Neuronal stem cell (in vitro differentiated cells): ENCODE results near the gene RAD9B.
A peak's percentile ranks its signal among the peaks of the same experiment; 100 is the strongest.

Experiments used
- DNase-seq: peaks from one replicate; pipeline ENCODE4 v3.0.0-alpha.2; 2013; ENCODE audit warnings: low spot score
- H2AFZ ChIP-seq: one replicate; pipeline ENCODE4 v1.6.1; 2013; ENCODE audit warnings: mild to moderate bottlenecking, low read length, inconsistent platforms
- H2AK5ac ChIP-seq: 2 replicates; pipeline ENCODE4 v1.6.1; 2013; ENCODE audit warnings: low read depth, mild to moderate bottlenecking, inconsistent platforms, low read length, moderate library complexity, mixed read lengths
- H2BK120ac ChIP-seq: 2 replicates; pipeline ENCODE4 v1.6.1; 2013; ENCODE audit warnings: low read depth, mild to moderate bottlenecking, inconsistent platforms, low read length, moderate library complexity, mixed read lengths
- H2BK12ac ChIP-seq: one replicate; pipeline ENCODE4 v1.6.1; 2013; ENCODE audit warnings: low read length, inconsistent platforms
- H2BK15ac ChIP-seq: 2 replicates; pipeline ENCODE4 v1.6.1; 2013; ENCODE audit warnings: mild to moderate bottlenecking, low read length, inconsistent platforms, mixed read lengths
- H2BK5ac ChIP-seq: one replicate; pipeline ENCODE4 v1.6.1; 2013; ENCODE audit warnings: inconsistent platforms, mild to moderate bottlenecking, low read length, moderate library complexity
- H3K14ac ChIP-seq: one replicate; pipeline ENCODE4 v1.6.1; 2013; ENCODE audit warnings: low read length, inconsistent platforms
- H3K18ac ChIP-seq: 2 replicates; pipeline ENCODE4 v1.6.1; 2013; ENCODE audit warnings: low read length, inconsistent platforms
- H3K23ac ChIP-seq: 2 replicates; pipeline ENCODE4 v1.6.1; 2013; ENCODE audit warnings: low read depth, mild to moderate bottlenecking, mixed read lengths, low read length, inconsistent platforms; ENCODE audit not compliant: poor library complexity
- H3K27ac ChIP-seq: replicated peaks from 3 replicates; pipeline ENCODE4 v1.5.1; 2013; ENCODE audit warnings: low read length, inconsistent platforms
- H3K27me3 ChIP-seq, 3 experiments: 2 replicates each; pipeline ENCODE4 v1.6.1; 2013; ENCODE audit warnings: low read length in 3 of 3, mild to moderate bottlenecking in 2 of 3, inconsistent platforms in 1 of 3, low read depth in 1 of 3, mixed read lengths in 1 of 3, moderate library complexity in 1 of 3; ENCODE audit not compliant: control insufficient read depth in 3 of 3, insufficient read depth in 3 of 3
- H3K36me3 ChIP-seq, 2 donors: replicated peaks in 1 of 2; 2 replicates each; pipeline ENCODE4 v1.6.1; 2013; ENCODE audit warnings: low read length in 2 of 2; ENCODE audit not compliant: control insufficient read depth in 2 of 2, insufficient read depth in 2 of 2
- H3K4ac ChIP-seq: 2 replicates; pipeline ENCODE4 v1.6.1; 2013; ENCODE audit warnings: inconsistent platforms, mild to moderate bottlenecking, low read length, moderate library complexity
- H3K4me1 ChIP-seq, 2 donors: 1 replicate in 1 of 2; 2 replicates in 1 of 2; pipeline ENCODE4 v1.6.1; 2013; ENCODE audit warnings: low read length in 2 of 2, low read depth in 1 of 2; ENCODE audit not compliant: control insufficient read depth in 2 of 2, insufficient read depth in 1 of 2
- H3K4me2 ChIP-seq: one replicate; pipeline ENCODE4 v1.6.1; 2013; ENCODE audit warnings: mild to moderate bottlenecking, low read length, inconsistent platforms; ENCODE audit not compliant: insufficient read depth, poor library complexity, severe bottlenecking
- H3K4me3 ChIP-seq, 2 donors: 2 replicates each; pipeline ENCODE4 v1.5.1; 2013; ENCODE audit warnings: low read length in 2 of 2, mild to moderate bottlenecking in 2 of 2, inconsistent platforms in 1 of 2, moderate library complexity in 1 of 2
- H3K79me1 ChIP-seq: one replicate; pipeline ENCODE4 v1.6.1; 2013; ENCODE audit warnings: low read depth, mild to moderate bottlenecking, inconsistent platforms, low read length, moderate library complexity
- H3K9ac ChIP-seq: one replicate; pipeline ENCODE4 v1.6.1; 2013; ENCODE audit warnings: mild to moderate bottlenecking, low read depth, low read length, inconsistent platforms; ENCODE audit not compliant: poor library complexity
- H3K9me3 ChIP-seq, 2 donors: replicated peaks in 1 of 2; 2 replicates each; pipeline versions ENCODE3 to v1.6.1; 2013; ENCODE audit warnings: low read length in 2 of 2, mild to moderate bottlenecking in 2 of 2, inconsistent platforms in 1 of 2, low read depth in 1 of 2, mixed read lengths in 1 of 2, moderate library complexity in 1 of 2; ENCODE audit not compliant: control insufficient read depth in 2 of 2, insufficient read depth in 1 of 2
- H4K8ac ChIP-seq: one replicate; pipeline ENCODE4 v1.6.1; 2013; ENCODE audit warnings: low read depth, mild to moderate bottlenecking, inconsistent platforms, low read length, moderate library complexity
- H4K91ac ChIP-seq: one replicate; pipeline ENCODE4 v1.6.1; 2013; ENCODE audit warnings: low read length, low read depth, mild to moderate bottlenecking, inconsistent platforms; ENCODE audit not compliant: poor library complexity
- WGBS, 2 donors: extraction: QIAGEN DNeasy Blood & Tissue Kit; methylation state at CpG; one replicate each; pipeline ENCODE4 v1.1.7; 2013; ENCODE audit warnings: missing lambda C conversion rate in 2 of 2, mixed read lengths in 1 of 2; ENCODE audit not compliant: insufficient read length in 2 of 2, insufficient replicate concordance in 1 of 2; ENCODE audit errors: extremely low coverage in 2 of 2; 5-methylcytosine and 5-hydroxymethylcytosine counted together

The RAD9B gene

DNA sequence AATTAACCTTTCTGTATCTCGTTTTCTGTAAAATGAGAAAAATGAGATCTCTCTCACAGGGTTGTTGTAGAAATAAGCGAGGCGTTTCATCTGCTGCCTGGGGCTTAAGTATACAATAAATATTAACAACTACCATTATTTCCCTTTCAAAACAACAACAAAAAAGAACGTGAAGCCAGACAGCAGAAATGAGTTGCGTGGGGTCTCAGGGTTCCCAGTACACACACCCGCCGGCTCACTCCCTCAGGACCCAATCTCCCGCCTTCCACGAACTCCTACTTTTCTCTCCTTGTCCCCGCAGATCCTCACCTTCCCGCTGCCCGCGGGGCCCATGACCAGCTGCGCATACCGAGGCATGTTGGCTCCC lies 34.3 kb upstream of the RAD9B start:
- Histone ChIP-seq H3K36me3 (peaks cover 9 to 28% of the 10 kb centered on the region in 2 donors), H3K27me3 (no peaks in the 10 kb centered on the region), H3K27ac (no peak overlapping the region), H2BK120ac (no peak overlapping the region), H2BK12ac (no peak overlapping the region), H3K79me1 (peaks cover 12% of the 10 kb centered on the region), H3K9ac (peak overlapping the region; percentile 83), H4K91ac (no peak overlapping the region), H3K23ac (peak overlapping the region; percentile 94), H3K14ac (no peak overlapping the region), H2AK5ac (no peak overlapping the region), H3K18ac (peak overlapping the region; percentile 95), H3K4me1 (peaks cover 6 to 8% of the 10 kb centered on the region in 2 donors), H3K4me2 (peak overlapping the region; percentile 64), H2AFZ (peak overlapping the region; percentile 82), H3K4me3 (peak overlapping the region; percentile 62 to 96), H4K8ac (no peak overlapping the region), H3K4ac (no peak overlapping the region), H2BK15ac (no peak overlapping the region), H2BK5ac (no peak overlapping the region), H3K9me3 (no peaks in the 10 kb centered on the region)
- DNase-seq: no peak
- no CpG with 5 or more reads among the region's 15 CpGs for WGBS, 2 donors

DNA sequence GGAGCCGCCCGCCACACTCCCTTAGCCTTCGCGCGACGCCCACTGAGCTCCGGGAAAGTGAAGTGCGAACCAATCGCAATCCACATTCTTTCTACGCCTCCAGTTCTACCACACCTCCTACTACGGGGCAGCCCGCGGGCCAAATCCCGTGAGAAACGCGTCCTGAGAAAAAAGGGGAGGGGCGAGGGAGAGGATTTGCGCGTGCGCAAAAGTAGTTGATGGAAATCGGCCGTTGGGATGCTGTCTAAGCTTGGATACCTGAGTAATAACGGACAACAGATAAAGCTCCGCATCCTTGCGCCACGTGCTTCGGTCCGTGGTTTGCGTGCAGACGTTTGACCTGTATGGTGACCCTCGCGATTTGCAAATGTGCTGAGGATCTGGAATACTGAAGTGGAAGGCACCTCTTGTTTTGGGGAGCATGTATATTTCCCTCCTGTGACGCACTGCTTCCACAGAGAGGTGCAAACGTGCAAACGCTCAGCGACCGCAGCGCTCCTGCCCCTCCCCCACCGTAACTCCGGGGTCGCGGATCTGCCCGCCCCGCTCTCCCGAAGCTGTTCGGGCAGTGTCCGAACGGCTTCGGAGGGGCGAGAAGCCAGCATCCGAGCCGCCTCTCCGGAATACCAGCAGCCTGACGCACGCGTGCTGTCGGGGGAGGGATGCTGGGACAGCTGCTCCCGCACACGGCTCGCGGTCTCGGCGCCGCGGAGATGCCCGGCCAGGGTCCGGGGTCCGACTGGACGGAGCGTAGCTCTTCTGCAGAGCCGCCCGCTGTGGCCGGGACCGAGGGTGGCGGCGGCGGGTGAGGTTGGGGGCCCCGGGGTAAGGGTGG lies 33.7 kb upstream of the RAD9B start, which contains the start of the genes FAM216A and GPN3:
FAM216A (plus strand) TSS at position 632 of the 835 bp plus-strand sequence; CDS start at position 663, 31 bp downstream.
GPN3 (minus strand) TSS at position 44 of the 835 bp plus-strand sequence. CDS start 54 bp downstream, outside the sequence.
- Histone ChIP-seq H3K23ac (peak within 1 kb of the TSS; percentile 94), H3K4me3 (peak within 1 kb of the TSS; percentile 62 to 96), H3K27me3 (no peaks in the 10 kb centered on the region), H3K14ac (peak within 1 kb of the TSS; percentile 89), H3K4ac (peak within 1 kb of the TSS; percentile 53), H3K79me1 (peaks cover 10% of the 10 kb centered on the region), H2AFZ (peak within 1 kb of the TSS; percentile 100), H3K18ac (peak within 1 kb of the TSS; percentile 99), H2AK5ac (peak within 1 kb of the TSS; percentile 75), H4K91ac (peak within 1 kb of the TSS; percentile 68), H4K8ac (peak within 1 kb of the TSS; percentile 3), H2BK5ac (peak within 1 kb of the TSS; percentile 100), H3K36me3 (peaks cover 9 to 24% of the 10 kb centered on the region in 2 donors), H3K4me1 (peaks cover 6 to 8% of the 10 kb centered on the region in 2 donors), H3K9me3 (no peaks in the 10 kb centered on the region), H2BK120ac (peak within 1 kb of the TSS; percentile 95), H3K4me2 (peak within 1 kb of the TSS; percentile 97), H3K27ac (peak within 1 kb of the TSS; percentile 99), H2BK15ac (peak within 1 kb of the TSS; percentile 92), H3K9ac (peak within 1 kb of the TSS; percentile 95), H2BK12ac (peak within 1 kb of the TSS; percentile 90)
- DNase-seq: peak; percentile 99
- WGBS, 2 donors: no CpG with 5 or more reads among the region's 78 CpGs

GRCh38 chr12:110475426-110475825 lies 26.7 kb upstream of the RAD9B start:
- no CpG with 5 or more reads among the region's 7 CpGs for WGBS, 2 donors
- DNase-seq: no peak
- no peaks in the 10 kb centered on the region for H3K9me3 ChIP-seq

GRCh38 chr12:110498984-110499706 lies 3.0 kb upstream of the RAD9B start:
- H4K8ac ChIP-seq: no peak overlapping the region
- H3K9me3 ChIP-seq: peaks cover 3 to 4% of the 10 kb centered on the region in 2 donors
- H2BK12ac ChIP-seq: no peak overlapping the region
- no peak overlapping the region for H3K9ac ChIP-seq
- peaks cover 0 to 4% of the 10 kb centered on the region in 2 donors for H3K4me1 ChIP-seq
- H3K4me3 ChIP-seq: no peak overlapping the region
- H3K4ac ChIP-seq: no peak overlapping the region
- no peak for DNase-seq
- no peaks in the 10 kb centered on the region for H3K27me3 ChIP-seq
- H2BK120ac ChIP-seq: no peak overlapping the region
- H3K14ac ChIP-seq: no peak overlapping the region
- H2AK5ac ChIP-seq: no peak overlapping the region
- H3K36me3 ChIP-seq: peaks cover 9 to 51% of the 10 kb centered on the region in 2 donors
- no peak overlapping the region for H3K27ac ChIP-seq
- H3K79me1 ChIP-seq: no peaks in the 10 kb centered on the region
- WGBS, 2 donors: no CpG with 5 or more reads among the region's 4 CpGs
- no peak overlapping the region for H4K91ac ChIP-seq
- H2BK5ac ChIP-seq: no peak overlapping the region
- no peak overlapping the region for H3K23ac ChIP-seq
- no peak overlapping the region for H3K18ac ChIP-seq
- no peak overlapping the region for H3K4me2 ChIP-seq
- no peak overlapping the region for H2AFZ ChIP-seq
- no peak overlapping the region for H2BK15ac ChIP-seq

More at GRCh38 chr12:110475426-110475825, 26.7 kb upstream of the RAD9B start:
- Histone ChIP-seq H2AFZ (no peak overlapping the region), H3K18ac (no peak overlapping the region), H3K4ac (no peak overlapping the region), H4K91ac (no peak overlapping the region), H4K8ac (no peak overlapping the region), H3K4me2 (no peak overlapping the region), H3K4me3 (no peak overlapping the region), H2BK12ac (no peak overlapping the region), H3K9ac (no peak overlapping the region), H2AK5ac (no peak overlapping the region), H3K27me3 (no peaks in the 10 kb centered on the region), H3K36me3 (peaks cover 4 to 38% of the 10 kb centered on the region in 2 donors), H3K27ac (no peak overlapping the region), H2BK120ac (no peak overlapping the region), H2BK15ac (no peak overlapping the region), H3K23ac (no peak overlapping the region), H3K4me1 (no peaks in the 10 kb centered on the region), H2BK5ac (no peak overlapping the region), H3K14ac (no peak overlapping the region), H3K79me1 (no peaks in the 10 kb centered on the region)
